Measurements from ENCODE around the gene H2AZ1. TPM values are rescaled to one million over a fixed set of nuclear protein-coding genes. Genes with fewer than 3 reads are reported as not detected.

The H2AZ1 gene
- total and polyA plus RNA-seq, 2 donors from 2014 or later: 98.5 to 154 TPM

- DNase-seq (no peak), FAIRE-seq (no peak)
- H3K4me1 ChIP-seq (ENCODE audit: control insufficient read depth in 2 of 3, insufficient read depth in 2 of 3, low read depth in 1 of 3, low read length in 3 of 3): peaks cover 0 to 24% (median 13%) of the 10 kb centered on the region in 3 donors
- no peak overlapping the region for H3K9ac ChIP-seq (ENCODE audit: low read length in 3 of 3)
- H3K27me3 ChIP-seq (ENCODE audit: control insufficient read depth, insufficient read depth, low read length): no peaks in the 10 kb centered on the region
- no peak overlapping the region for H3K4me3 ChIP-seq (ENCODE audit: low read length in 3 of 3)
- no peak overlapping the region for H3K27ac ChIP-seq (ENCODE audit: low read depth in 2 of 2, low read length in 2 of 2)
- TF ChIP-seq CTCF (IDR thresholded peaks at IDR 0.05; ENCODE audit: borderline replicate concordance, extremely low read depth, insufficient read depth): no peak
- H3K9me3 ChIP-seq (ENCODE audit: control insufficient read depth in 2 of 3, insufficient read depth in 1 of 3, low read length in 3 of 3): no peaks in the 10 kb centered on the region
- intact Hi-C loops (cut with DNase I): no loop called here
- H3K36me3 ChIP-seq (ENCODE audit: control insufficient read depth in 2 of 3, insufficient read depth in 3 of 3, low read length in 3 of 3): no peaks in the 10 kb centered on the region
Observed at GRCh38 chr4:99943904-99944437, 6.1 kb downstream of the H2AZ1 start.

GRCh38 chr4:99938243-99938753 is 11.8 kb downstream of the H2AZ1 start:
- FAIRE-seq: no peak
- Histone ChIP-seq H3K4me1 (ENCODE audit: control insufficient read depth in 2 of 3, insufficient read depth in 2 of 3, low read depth in 1 of 3, low read length in 3 of 3) (peaks cover 0 to 4% (median 0%) of the 10 kb centered on the region in 3 donors), H3K9ac (ENCODE audit: low read length in 3 of 3) (no peak overlapping the region), H3K27ac (ENCODE audit: low read depth in 2 of 2, low read length in 2 of 2) (no peak overlapping the region), H3K4me3 (ENCODE audit: low read length in 3 of 3) (no peak overlapping the region), H3K9me3 (ENCODE audit: control insufficient read depth in 2 of 3, insufficient read depth in 1 of 3, low read length in 3 of 3) (peaks cover 2 to 8% (median 4%) of the 10 kb centered on the region in 3 donors), H3K27me3 (ENCODE audit: control insufficient read depth, insufficient read depth, low read length) (no peaks in the 10 kb centered on the region), H3K36me3 (ENCODE audit: control insufficient read depth in 2 of 3, insufficient read depth in 3 of 3, low read length in 3 of 3) (no peaks in the 10 kb centered on the region)
- intact Hi-C loops (cut with DNase I): no loop called here
- no peak for TF ChIP-seq CTCF (IDR thresholded peaks at IDR 0.05; ENCODE audit: borderline replicate concordance, extremely low read depth, insufficient read depth)
- DNase-seq: no peak

- Histone ChIP-seq H3K36me3 (ENCODE audit: control insufficient read depth in 2 of 3, insufficient read depth in 3 of 3, low read length in 3 of 3) (no peaks in the 10 kb centered on the region), H3K9me3 (ENCODE audit: control insufficient read depth in 2 of 3, insufficient read depth in 1 of 3, low read length in 3 of 3) (peaks cover 2 to 8% (median 4%) of the 10 kb centered on the region in 3 donors), H3K9ac (ENCODE audit: low read length in 3 of 3) (no peak overlapping the region), H3K27me3 (ENCODE audit: control insufficient read depth, insufficient read depth, low read length) (no peaks in the 10 kb centered on the region), H3K27ac (ENCODE audit: low read depth in 2 of 2, low read length in 2 of 2) (no peak overlapping the region), H3K4me3 (ENCODE audit: low read length in 3 of 3) (no peak overlapping the region), H3K4me1 (ENCODE audit: control insufficient read depth in 2 of 3, insufficient read depth in 2 of 3, low read depth in 1 of 3, low read length in 3 of 3) (no peaks in the 10 kb centered on the region)
- intact Hi-C loops (cut with DNase I): no loop called here
- DNase-seq (no peak), FAIRE-seq (peak; percentile 94)
- TF ChIP-seq CTCF (IDR thresholded peaks at IDR 0.05; ENCODE audit: borderline replicate concordance, extremely low read depth, insufficient read depth): no peak
Observed at GRCh38 chr4:99934891-99935290, 15.2 kb downstream of the H2AZ1 start.

GRCh38 chr4:99927566-99927965 is 22.5 kb downstream of the H2AZ1 start:
- Histone ChIP-seq H3K27me3 (ENCODE audit: control insufficient read depth, insufficient read depth, low read length) (no peaks in the 10 kb centered on the region), H3K9ac (ENCODE audit: low read length in 3 of 3) (no peak overlapping the region), H3K27ac (ENCODE audit: low read depth in 2 of 2, low read length in 2 of 2) (no peak overlapping the region), H3K36me3 (ENCODE audit: control insufficient read depth in 2 of 3, insufficient read depth in 3 of 3, low read length in 3 of 3) (peaks cover 0 to 4% (median 0%) of the 10 kb centered on the region in 3 donors), H3K4me1 (ENCODE audit: control insufficient read depth in 2 of 3, insufficient read depth in 2 of 3, low read depth in 1 of 3, low read length in 3 of 3) (no peaks in the 10 kb centered on the region), H3K4me3 (ENCODE audit: low read length in 3 of 3) (no peak overlapping the region), H3K9me3 (ENCODE audit: control insufficient read depth in 2 of 3, insufficient read depth in 1 of 3, low read length in 3 of 3) (no peaks in the 10 kb centered on the region)
- intact Hi-C loops (cut with DNase I): no loop called here
- no peak for DNase-seq
- FAIRE-seq: no peak
- no peak for TF ChIP-seq CTCF (IDR thresholded peaks at IDR 0.05; ENCODE audit: borderline replicate concordance, extremely low read depth, insufficient read depth)
